ENCODE data around the gene ZNF385B.

GRCh38 chr2:179790235-179791217 lies 70.9 kb downstream of the ZNF385B start:
- TF ChIP-seq CTCF (IDR thresholded peaks at IDR 0.05) (no peak), POLR2AphosphoS5 (IDR thresholded peaks at IDR 0.05) (no peak), POLR2A (IDR thresholded peaks at IDR 0.05) (no peak), EP300 (IDR thresholded peaks at IDR 0.05) (no peak)
